Measurements from ENCODE around the gene TMEM41B.
"Not testable (repeated sequence)": the region's sequence is repeated elsewhere in the genome, so short reads cannot be mapped to it uniquely, and the experiment has no call there.

The TMEM41B gene

GRCh38 chr11:9250139-9250582, 64.2 kb downstream of the TMEM41B start:
- peak; percentile 50 for DNase-seq (ENCODE audit: low spot score)
- no peak for TF ChIP-seq CTCF (IDR thresholded peaks at IDR 0.05; ENCODE audit: extremely low read depth, missing control alignments)

GRCh38 chr11:9249252-9249651, 65.1 kb downstream of the TMEM41B start:
- no peak for DNase-seq (ENCODE audit: low spot score)
- no peak for TF ChIP-seq CTCF (IDR thresholded peaks at IDR 0.05; ENCODE audit: extremely low read depth, missing control alignments)

- no peak for DNase-seq (ENCODE audit: low spot score)
- TF ChIP-seq CTCF (IDR thresholded peaks at IDR 0.05; ENCODE audit: extremely low read depth, missing control alignments) = no peak
These were observed 66.5 kb downstream of the TMEM41B start for GRCh38 chr11:9247863-9248262.

- not testable (repeated sequence) for DNase-seq (ENCODE audit: low spot score)
These were observed 78.2 kb downstream of the TMEM41B start for GRCh38 chr11:9236242-9236641.

- no peak for TF ChIP-seq CTCF (IDR thresholded peaks at IDR 0.05; ENCODE audit: extremely low read depth, missing control alignments)
These were observed 81.9 kb downstream of the TMEM41B start for GRCh38 chr11:9232482-9232881.

GRCh38 chr11:9231848-9232177, 82.6 kb downstream of the TMEM41B start:
- peak; percentile 53 for DNase-seq (ENCODE audit: low spot score)
- TF ChIP-seq CTCF (IDR thresholded peaks at IDR 0.05; ENCODE audit: extremely low read depth, missing control alignments) = no peak

More at GRCh38 chr11:9232482-9232881, 81.9 kb downstream of the TMEM41B start:
- DNase-seq (ENCODE audit: low spot score) = no peak

Data from GM20000 (cell line).